KMS-11 (cell line): ENCODE data around the gene OSBPL1A.
A peak's percentile ranks its signal among the peaks of the same experiment; 100 is the strongest.

Experiments used
- H2AFZ ChIP-seq: fragments of 200-600 bp; sonication (generic); 2 replicates; pipeline ENCODE4 v1.6.1; 2016; ENCODE audit warnings: antibody characterized with exemption, mixed run types, low read depth
- H3K27ac ChIP-seq: fragments of 200-600 bp; sonication (generic); 2 replicates; pipeline ENCODE4 v1.6.1; 2016; ENCODE audit warnings: mild to moderate bottlenecking, mixed run types
- H3K27me3 ChIP-seq: fragments of 200-600 bp; sonication (generic); 2 replicates; pipeline ENCODE4 v1.6.1; 2017; ENCODE audit warnings: mild to moderate bottlenecking, low read depth, mixed run types, moderate library complexity; ENCODE audit not compliant: insufficient read depth
- H3K36me3 ChIP-seq: fragments of 200-600 bp; sonication (generic); 2 replicates; pipeline ENCODE4 v1.6.1; 2017; ENCODE audit warnings: mild to moderate bottlenecking, mixed run types; ENCODE audit not compliant: insufficient read depth
- H3K4me1 ChIP-seq: fragments of 200-600 bp; sonication (generic); 2 replicates; pipeline ENCODE4 v1.6.1; 2016; ENCODE audit warnings: mild to moderate bottlenecking, low read depth, mixed run types; ENCODE audit not compliant: poor library complexity, severe bottlenecking
- H3K4me2 ChIP-seq: fragments of 200-600 bp; sonication (generic); 2 replicates; pipeline ENCODE4 v1.7.0; 2016; ENCODE audit warnings: mild to moderate bottlenecking, mixed run types
- H3K4me3 ChIP-seq: fragments of 200-600 bp; sonication (generic); IDR thresholded peaks from 2 replicates; pipeline ENCODE4 v1.6.1; 2017; ENCODE audit warnings: low read depth, low read length, mixed read lengths; ENCODE audit not compliant: insufficient read depth
- H3K79me2 ChIP-seq: fragments of 200-600 bp; sonication (generic); 2 replicates; pipeline ENCODE4 v1.6.1; 2016; ENCODE audit warnings: low read depth, mixed run types; ENCODE audit not compliant: insufficient read depth
- H3K9ac ChIP-seq: fragments of 200-600 bp; sonication (generic); 2 replicates; pipeline ENCODE4 v1.6.1; 2016; ENCODE audit warnings: mild to moderate bottlenecking, mixed run types
- H4K20me1 ChIP-seq: fragments of 200-600 bp; sonication (generic); 2 replicates; pipeline ENCODE4 v1.6.1; 2016; ENCODE audit warnings: mild to moderate bottlenecking, mixed run types; ENCODE audit not compliant: insufficient read depth
- CTCF ChIP-seq: fragments of 200-600 bp; sonication (generic); conservative IDR thresholded peaks from 2 replicates; pipeline ENCODE4 v1.6.1; 2017; ENCODE audit warnings: low read depth, mild to moderate bottlenecking, antibody characterized with exemption, low read length, moderate library complexity, mixed read lengths

OSBPL1A gene

GRCh38 chr18:24118750-24119577 lies 278.7 kb downstream of the OSBPL1A start:
- Histone ChIP-seq H3K4me1 (no peaks in the 10 kb centered on the region), H2AFZ (no peak overlapping the region), H3K9ac (no peak overlapping the region), H3K4me2 (no peak overlapping the region), H3K4me3 (no peak overlapping the region), H3K79me2 (no peaks in the 10 kb centered on the region), H3K27ac (no peak overlapping the region), H3K36me3 (no peaks in the 10 kb centered on the region), H4K20me1 (no peaks in the 10 kb centered on the region), H3K27me3 (no peaks in the 10 kb centered on the region)
- peak; percentile 96 for TF ChIP-seq CTCF

GRCh38 chr18:24115628-24116027 lies 282.0 kb downstream of the OSBPL1A start:
- no peaks in the 10 kb centered on the region for H3K27me3 ChIP-seq
- H3K27ac ChIP-seq: no peak overlapping the region
- H3K4me3 ChIP-seq: no peak overlapping the region
- H3K36me3 ChIP-seq: no peaks in the 10 kb centered on the region
- H3K9ac ChIP-seq: no peak overlapping the region
- H3K79me2 ChIP-seq: no peaks in the 10 kb centered on the region
- H2AFZ ChIP-seq: no peak overlapping the region
- H3K4me1 ChIP-seq: no peaks in the 10 kb centered on the region
- H3K4me2 ChIP-seq: no peak overlapping the region
- no peaks in the 10 kb centered on the region for H4K20me1 ChIP-seq
- no peak for TF ChIP-seq CTCF

GRCh38 chr18:24114924-24115549 lies 282.6 kb downstream of the OSBPL1A start:
- Histone ChIP-seq H3K36me3 (no peaks in the 10 kb centered on the region), H3K79me2 (no peaks in the 10 kb centered on the region), H3K27me3 (no peaks in the 10 kb centered on the region), H3K4me2 (no peak overlapping the region), H3K4me1 (no peaks in the 10 kb centered on the region), H3K9ac (no peak overlapping the region), H3K27ac (no peak overlapping the region), H3K4me3 (no peak overlapping the region), H4K20me1 (no peaks in the 10 kb centered on the region), H2AFZ (no peak overlapping the region)
- TF ChIP-seq CTCF: no peak

- Histone ChIP-seq H3K79me2 (no peaks in the 10 kb centered on the region), H2AFZ (no peak overlapping the region), H3K36me3 (no peaks in the 10 kb centered on the region), H3K4me3 (no peak overlapping the region), H3K9ac (no peak overlapping the region), H3K4me2 (no peak overlapping the region), H3K4me1 (no peaks in the 10 kb centered on the region), H3K27me3 (no peaks in the 10 kb centered on the region), H4K20me1 (no peaks in the 10 kb centered on the region), H3K27ac (no peak overlapping the region)
- no peak for TF ChIP-seq CTCF
Measured at GRCh38 chr18:24112874-24113615, 284.6 kb downstream of the OSBPL1A start.
